ENCODE results near the gene SYNJ1.
A peak's percentile ranks its signal among the peaks of the same experiment; 100 is the strongest.
"Not testable (repeated sequence)": the region's sequence is repeated elsewhere in the genome, so short reads cannot be mapped to it uniquely, and the experiment has no call there.

SYNJ1 gene

DNA sequence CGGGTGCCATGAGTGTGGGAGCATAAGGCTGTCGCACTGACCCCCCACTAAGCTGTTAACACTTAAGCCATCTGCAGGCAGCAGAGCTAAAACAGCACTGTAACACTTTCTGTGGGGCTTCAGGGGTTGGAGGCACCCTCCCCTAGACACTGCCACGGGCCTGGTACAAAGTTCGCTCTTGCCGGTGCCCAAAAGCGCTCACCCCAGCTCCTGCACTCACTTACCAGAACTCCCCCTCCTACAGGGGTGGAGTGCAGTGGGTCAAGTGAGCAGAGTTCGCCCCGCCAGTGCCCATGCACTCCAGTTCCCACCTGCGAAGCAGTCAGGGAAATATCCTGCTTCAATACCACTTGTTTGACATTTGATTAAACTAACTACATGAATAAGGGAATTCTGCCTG is 69.3 kb downstream of the SYNJ1 start:
- TF ChIP-seq, protein P1, sequence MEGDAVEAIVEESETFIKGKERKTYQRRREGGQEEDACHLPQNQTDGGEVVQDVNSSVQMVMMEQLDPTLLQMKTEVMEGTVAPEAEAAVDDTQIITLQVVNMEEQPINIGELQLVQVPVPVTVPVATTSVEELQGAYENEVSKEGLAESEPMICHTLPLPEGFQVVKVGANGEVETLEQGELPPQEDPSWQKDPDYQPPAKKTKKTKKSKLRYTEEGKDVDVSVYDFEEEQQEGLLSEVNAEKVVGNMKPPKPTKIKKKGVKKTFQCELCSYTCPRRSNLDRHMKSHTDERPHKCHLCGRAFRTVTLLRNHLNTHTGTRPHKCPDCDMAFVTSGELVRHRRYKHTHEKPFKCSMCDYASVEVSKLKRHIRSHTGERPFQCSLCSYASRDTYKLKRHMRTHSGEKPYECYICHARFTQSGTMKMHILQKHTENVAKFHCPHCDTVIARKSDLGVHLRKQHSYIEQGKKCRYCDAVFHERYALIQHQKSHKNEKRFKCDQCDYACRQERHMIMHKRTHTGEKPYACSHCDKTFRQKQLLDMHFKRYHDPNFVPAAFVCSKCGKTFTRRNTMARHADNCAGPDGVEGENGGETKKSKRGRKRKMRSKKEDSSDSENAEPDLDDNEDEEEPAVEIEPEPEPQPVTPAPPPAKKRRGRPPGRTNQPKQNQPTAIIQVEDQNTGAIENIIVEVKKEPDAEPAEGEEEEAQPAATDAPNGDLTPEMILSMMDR (IDR thresholded peaks at IDR 0.05; ENCODE audit: borderline replicate concordance, control extremely low read depth, extremely low read depth, insufficient read depth, missing control alignments) = no peak
- no peak for DNase-seq (ENCODE audit: low spot score)
- in situ Hi-C loops (cut with MboI; ENCODE audit: low sequenced_read_pairs, unreplicated experiment) = loop anchor here (5.0 kb wide), 1 partner anchor 159 kb away; no protein-coding TSS in a partner anchor

DNA sequence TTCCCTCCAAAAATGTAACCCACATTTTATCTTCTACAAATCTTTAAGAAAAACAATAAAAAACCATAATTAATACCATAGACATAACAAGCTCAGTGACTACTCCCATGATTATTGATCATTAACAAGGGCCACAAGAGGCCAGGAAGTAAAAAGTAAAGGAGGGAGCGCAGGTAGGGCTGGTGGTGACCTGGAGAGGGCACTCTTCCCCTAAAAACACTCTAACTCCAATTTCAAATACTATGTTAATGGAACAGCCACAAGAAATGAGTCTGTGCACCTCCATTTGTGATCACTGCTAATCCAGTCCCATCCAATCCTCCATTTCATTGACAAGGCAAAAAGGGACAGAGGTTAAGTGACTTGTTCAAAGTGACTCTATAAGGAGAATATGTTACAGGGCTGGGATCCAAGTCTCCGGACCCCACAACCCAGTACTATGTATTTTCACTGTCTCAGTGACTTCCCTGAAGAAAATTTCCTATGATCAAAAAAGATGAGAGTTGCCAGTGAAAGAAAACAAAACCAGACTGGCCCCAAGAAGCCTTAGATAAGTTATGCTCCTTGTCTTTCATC is 74.4 kb downstream of the SYNJ1 start:
- DNase-seq (ENCODE audit: low spot score) = peak; percentile 56
- TF ChIP-seq, protein P1 (IDR thresholded peaks at IDR 0.05; ENCODE audit: borderline replicate concordance, control extremely low read depth, extremely low read depth, insufficient read depth, missing control alignments) = peak; percentile 72
- in situ Hi-C loops (cut with MboI; ENCODE audit: low sequenced_read_pairs, unreplicated experiment) = no loop called here

DNA sequence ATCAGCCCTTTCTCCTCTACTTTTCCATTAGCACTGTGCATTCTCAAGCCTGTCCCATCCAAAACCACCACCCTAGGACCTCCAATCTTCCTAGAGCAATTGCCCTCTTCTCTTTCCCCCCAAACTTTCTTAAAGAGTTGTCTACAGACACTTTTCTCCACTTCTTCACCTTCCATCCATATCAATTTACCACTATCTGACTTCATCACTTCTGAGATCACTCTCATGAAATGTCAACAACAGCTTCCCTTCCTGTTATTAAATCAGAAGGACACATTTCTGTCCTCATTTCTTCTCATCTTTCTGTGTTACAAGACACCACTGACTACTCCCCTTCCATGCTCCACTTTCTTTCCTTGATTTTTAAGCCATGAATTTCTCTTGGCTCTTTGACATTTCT is 79.6 kb downstream of the SYNJ1 start:
- no peak for DNase-seq (ENCODE audit: low spot score)
- in situ Hi-C loops (cut with MboI; ENCODE audit: low sequenced_read_pairs, unreplicated experiment) = no loop called here
- TF ChIP-seq, protein P1 (IDR thresholded peaks at IDR 0.05; ENCODE audit: borderline replicate concordance, control extremely low read depth, extremely low read depth, insufficient read depth, missing control alignments) = no peak

DNA sequence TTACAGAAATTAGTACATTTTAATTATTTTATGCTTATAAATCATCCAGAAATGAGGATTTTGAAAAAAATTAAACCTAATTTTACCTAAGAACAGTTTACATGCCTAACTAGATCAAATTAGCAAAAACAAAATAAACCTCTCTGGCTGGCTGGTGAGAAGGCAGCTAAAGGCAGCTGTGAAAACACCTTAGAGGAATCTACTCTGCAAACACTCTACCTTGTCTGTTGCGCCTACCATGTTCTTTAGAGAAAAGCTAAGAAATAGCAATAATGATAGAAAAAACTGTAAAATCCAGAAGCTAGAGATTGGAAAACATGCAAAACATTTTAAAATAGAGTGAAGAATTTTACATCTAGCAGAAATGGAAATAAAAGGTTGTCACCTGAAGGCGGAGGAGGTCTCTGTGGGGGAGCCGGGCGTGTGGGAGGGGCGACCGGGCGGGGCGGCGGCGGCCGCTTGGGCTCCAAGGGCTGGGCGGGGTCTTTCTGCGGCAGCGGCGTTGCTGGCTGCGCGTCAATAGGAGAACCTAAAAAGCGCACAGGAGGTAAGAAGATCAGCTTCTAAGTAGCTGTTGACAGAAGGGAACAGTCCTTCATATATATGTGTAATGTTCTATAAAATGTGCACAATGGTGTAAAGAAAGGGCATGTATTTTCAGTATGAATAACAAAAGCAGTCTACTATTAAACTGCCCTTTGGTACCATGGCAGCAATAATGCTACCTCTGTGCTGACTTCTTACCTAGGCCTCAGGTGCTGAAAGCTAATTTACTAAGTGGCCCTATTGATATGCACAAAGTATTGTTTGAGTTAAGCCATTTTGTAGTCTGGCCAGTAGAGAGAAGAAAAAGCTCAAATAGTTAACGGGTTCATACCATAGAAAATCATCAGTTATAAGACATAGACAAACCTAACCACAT is 82.3 kb downstream of the SYNJ1 start:
- DNase-seq (ENCODE audit: low spot score) = no peak
- in situ Hi-C loops (cut with MboI; ENCODE audit: low sequenced_read_pairs, unreplicated experiment) = no loop called here
- TF ChIP-seq, protein P1 (IDR thresholded peaks at IDR 0.05; ENCODE audit: borderline replicate concordance, control extremely low read depth, extremely low read depth, insufficient read depth, missing control alignments) = no peak

DNA sequence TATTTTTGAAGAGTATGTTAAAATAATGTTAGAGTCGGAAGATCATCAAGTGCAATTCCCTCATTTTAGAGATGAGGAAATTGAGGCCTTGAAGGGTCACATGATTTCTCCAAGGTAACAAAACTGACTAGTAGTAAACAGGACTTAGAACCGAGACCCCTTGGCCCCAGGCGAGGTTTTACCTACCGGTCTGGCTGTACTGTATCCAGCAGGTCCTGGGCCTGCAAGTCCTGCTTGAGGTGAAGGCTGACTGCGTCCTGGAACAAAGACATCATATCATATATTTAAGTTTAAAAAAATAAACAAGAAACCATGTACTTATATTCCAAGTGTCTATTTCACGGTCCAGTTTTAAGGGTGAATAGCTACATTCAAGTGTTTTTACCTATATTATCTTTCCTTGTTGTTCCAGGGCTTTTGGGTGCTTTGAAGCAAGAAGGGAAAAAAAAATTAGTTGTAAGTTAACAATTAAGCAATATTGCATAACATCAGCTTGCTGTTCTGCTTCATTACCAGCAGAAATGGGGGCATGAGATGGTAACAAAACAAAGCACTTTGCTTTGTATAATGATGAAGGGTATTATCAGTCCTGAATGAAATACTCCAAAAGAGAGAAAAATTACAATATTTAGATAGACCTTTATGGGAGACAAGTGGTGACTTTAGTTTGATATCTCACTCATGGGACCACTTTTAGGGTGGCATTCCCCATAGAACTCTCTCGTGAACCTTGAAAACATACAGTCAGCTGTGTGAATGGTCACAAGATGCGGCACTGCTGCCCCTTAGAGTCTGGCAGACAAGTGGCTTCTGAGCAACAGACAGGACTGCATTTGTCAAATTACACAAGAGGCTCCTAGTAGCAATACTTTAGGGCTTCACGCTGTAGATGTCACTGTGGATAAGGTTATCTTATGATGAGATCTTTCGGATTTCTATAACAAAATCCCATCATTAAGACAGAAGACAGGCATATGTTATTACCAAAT is 85.8 kb downstream of the SYNJ1 start:
- in situ Hi-C loops (cut with MboI; ENCODE audit: low sequenced_read_pairs, unreplicated experiment) = no loop called here
- no peak for DNase-seq (ENCODE audit: low spot score)
- TF ChIP-seq, protein P1 (IDR thresholded peaks at IDR 0.05; ENCODE audit: borderline replicate concordance, control extremely low read depth, extremely low read depth, insufficient read depth, missing control alignments) = no peak

DNA sequence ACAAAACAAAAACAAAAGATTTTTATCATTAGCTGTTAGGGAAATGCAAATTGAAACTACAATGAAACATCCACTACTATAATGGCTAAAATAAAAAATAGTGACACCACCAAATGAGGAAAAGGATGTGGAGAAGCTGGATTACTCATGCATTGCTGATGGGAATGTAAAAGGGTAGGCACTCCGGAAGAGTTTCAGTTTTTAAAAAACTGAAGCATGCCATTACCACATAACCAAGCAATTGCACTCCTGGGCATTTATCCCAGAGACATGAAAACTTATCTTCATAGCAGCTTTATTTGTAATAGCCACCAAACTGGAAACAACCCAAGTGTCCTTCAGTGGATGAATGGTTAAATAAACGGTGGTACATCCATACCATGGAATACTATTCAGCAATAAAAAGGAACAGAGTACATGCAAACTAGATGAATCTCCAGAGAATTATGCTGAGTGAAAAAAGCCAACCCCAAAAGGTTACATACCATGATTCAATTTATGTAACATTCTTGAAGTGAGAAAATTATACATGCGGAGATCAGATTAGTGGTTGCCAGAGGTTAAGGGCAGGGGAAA is 101.1 kb downstream of the SYNJ1 start:
- no peak for DNase-seq (ENCODE audit: low spot score)
- in situ Hi-C loops (cut with MboI; ENCODE audit: low sequenced_read_pairs, unreplicated experiment) = no loop called here
- TF ChIP-seq, protein P1 (IDR thresholded peaks at IDR 0.05; ENCODE audit: borderline replicate concordance, control extremely low read depth, extremely low read depth, insufficient read depth, missing control alignments) = no peak

DNA sequence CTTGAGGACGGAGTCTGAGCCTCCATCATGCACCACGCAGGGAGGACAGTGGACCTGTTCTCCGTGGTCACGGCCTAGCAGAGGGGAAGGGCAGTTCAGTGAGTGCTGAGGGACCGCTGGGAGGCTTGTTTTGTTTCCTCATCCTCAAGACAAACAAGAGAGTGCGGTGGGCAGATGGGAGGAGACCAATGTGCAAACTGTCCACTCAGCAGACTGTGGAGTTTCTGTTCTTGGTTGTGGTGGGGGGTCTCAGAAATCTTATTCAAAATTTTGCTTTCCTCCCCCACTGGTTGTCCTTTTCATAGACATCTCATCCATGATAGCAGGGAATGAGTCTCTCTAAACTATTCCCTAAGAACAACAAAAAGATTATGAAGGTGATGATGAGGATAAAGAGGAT is 109.6 kb downstream of the SYNJ1 start:
- in situ Hi-C loops (cut with MboI; ENCODE audit: low sequenced_read_pairs, unreplicated experiment); DNase-seq (ENCODE audit: low spot score): not testable (repeated sequence)

Measured in GM13976 (cell line).